ENCODE measurements around the gene LTBP2.
"Not testable (repeated sequence)": the region's sequence is repeated elsewhere in the genome, so short reads cannot be mapped to it uniquely, and the experiment has no call there.

LTBP2 gene

GRCh38 chr14:74551431-74552371 lies 60.3 kb downstream of the LTBP2 start:
- Mint-ChIP-seq H3K36me3 (ENCODE audit: low read depth) (no peaks in the 10 kb centered on the region), H3K9me3 (no peaks in the 10 kb centered on the region), H3K4me1 (ENCODE audit: low read depth) (no peaks in the 10 kb centered on the region), H3K27ac (no peak overlapping the region), H3K4me3 (no peak overlapping the region), H3K27me3 (peaks cover 3% of the 10 kb centered on the region)

DNA sequence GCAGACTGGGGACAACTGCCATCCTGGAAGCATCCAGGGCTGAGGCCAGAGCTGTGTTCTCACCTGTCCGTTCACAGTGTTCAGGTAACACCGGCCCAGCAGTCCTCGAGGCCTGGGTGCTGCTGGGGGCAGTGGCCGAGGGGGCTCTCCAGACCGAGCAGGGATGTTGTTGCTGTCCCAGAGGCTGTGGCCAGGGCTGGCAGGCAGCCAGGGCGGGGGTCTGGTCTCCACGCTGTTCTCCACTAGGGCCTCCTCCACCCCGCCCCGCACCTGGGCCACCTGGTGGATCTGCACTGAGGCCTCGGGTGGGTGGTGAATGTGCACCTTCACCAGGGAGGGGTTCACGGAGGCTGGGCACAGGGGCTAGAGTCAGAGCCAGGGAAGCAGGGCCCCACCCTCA lies 61.0 kb downstream of the LTBP2 start:
- Mint-ChIP-seq H3K4me3 (no peak overlapping the region), H3K27me3 (peaks cover 3% of the 10 kb centered on the region), H3K4me1 (ENCODE audit: low read depth) (no peaks in the 10 kb centered on the region), H3K36me3 (ENCODE audit: low read depth) (no peaks in the 10 kb centered on the region), H3K9me3 (no peaks in the 10 kb centered on the region), H3K27ac (no peak overlapping the region)

- Mint-ChIP-seq H3K4me1 (ENCODE audit: low read depth) (no peaks in the 10 kb centered on the region), H3K4me3 (no peak overlapping the region), H3K27ac (no peak overlapping the region), H3K27me3 (peaks cover 3% of the 10 kb centered on the region), H3K9me3 (no peaks in the 10 kb centered on the region), H3K36me3 (ENCODE audit: low read depth) (no peaks in the 10 kb centered on the region)
Observed at GRCh38 chr14:74550071-74550470, 62.0 kb downstream of the LTBP2 start.

DNA sequence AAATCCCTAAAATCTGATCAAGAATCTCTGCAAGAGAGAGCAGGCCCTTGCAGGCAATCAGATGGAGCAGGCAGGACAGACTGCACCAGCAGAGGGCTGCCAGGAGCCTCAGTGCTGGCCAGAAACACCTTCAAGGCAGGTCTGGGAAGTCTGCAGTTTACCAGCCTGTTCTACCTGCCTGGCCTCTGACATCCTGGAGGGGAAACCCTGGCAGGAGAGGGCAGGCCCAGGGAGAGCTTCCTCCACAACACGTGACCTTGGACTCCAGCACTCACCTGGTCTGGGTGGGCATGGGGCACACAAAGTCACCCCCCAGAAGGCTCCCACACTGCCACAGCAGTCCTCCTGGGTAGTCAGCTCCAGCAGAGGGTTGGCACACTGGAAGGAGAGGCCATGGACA lies 62.4 kb downstream of the LTBP2 start:
- no peaks in the 10 kb centered on the region for H3K36me3 Mint-ChIP-seq (ENCODE audit: low read depth)
- no peak overlapping the region for H3K4me3 Mint-ChIP-seq
- H3K27me3 Mint-ChIP-seq = peaks cover 3% of the 10 kb centered on the region
- H3K4me1 Mint-ChIP-seq (ENCODE audit: low read depth) = no peaks in the 10 kb centered on the region
- no peaks in the 10 kb centered on the region for H3K9me3 Mint-ChIP-seq
- H3K27ac Mint-ChIP-seq = no peak overlapping the region

DNA sequence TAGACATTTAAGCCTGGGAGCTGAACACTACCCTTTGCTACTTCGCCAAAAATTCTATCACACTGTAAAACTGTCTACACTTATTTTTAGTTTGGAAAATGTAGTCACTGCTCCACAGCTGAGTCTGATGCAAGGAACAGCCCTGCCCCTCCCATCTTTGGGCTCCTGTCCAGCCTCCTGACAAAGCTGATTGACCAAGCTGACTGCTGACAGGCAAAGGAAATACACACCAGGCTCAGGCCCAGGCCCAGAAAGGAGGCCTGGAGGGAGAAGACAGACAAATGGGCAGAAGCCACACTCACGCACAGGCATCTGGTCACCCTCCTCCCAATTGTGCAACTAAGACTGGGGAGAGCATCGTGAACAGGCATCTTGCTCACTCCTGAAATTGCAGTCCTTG lies 63.2 kb downstream of the LTBP2 start:
- Mint-ChIP-seq H3K4me1 (ENCODE audit: low read depth) (no peaks in the 10 kb centered on the region), H3K4me3 (no peak overlapping the region), H3K27ac (no peak overlapping the region), H3K27me3 (peaks cover 3% of the 10 kb centered on the region), H3K9me3 (no peaks in the 10 kb centered on the region), H3K36me3 (ENCODE audit: low read depth) (no peaks in the 10 kb centered on the region)

DNA sequence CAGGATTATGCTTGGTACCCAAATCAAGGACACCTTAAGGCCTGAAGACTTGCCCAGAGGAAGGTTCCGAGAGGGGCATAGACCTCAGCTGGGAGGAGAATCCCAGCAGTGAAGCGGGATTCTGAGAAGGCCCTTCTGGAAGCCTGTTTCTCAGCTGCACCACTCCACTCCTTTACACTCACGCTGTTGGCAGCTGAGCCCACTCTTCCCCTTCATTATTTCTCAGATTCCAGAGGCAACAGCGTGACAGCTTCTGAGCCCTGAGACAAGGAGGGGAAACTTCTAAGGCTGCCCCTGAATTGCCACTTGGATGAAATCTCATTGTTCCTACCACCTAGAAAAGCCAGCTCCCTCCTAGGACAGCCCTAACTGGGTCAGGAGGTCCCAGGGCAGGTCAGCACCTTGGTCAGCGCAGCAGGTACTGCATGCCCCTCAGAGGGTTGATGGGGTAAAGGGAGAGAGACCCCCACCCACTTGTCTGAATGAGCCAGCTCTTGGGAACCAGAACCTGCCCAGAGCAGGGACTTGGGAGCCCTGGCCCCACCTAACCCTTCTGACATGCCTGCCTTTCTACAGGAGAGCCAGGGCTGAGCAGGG lies 64.6 kb downstream of the LTBP2 start:
- no peaks in the 10 kb centered on the region for H3K9me3 Mint-ChIP-seq
- H3K36me3 Mint-ChIP-seq (ENCODE audit: low read depth) = no peaks in the 10 kb centered on the region
- no peak overlapping the region for H3K27ac Mint-ChIP-seq
- peaks cover 3% of the 10 kb centered on the region for H3K27me3 Mint-ChIP-seq
- no peak overlapping the region for H3K4me3 Mint-ChIP-seq
- no peaks in the 10 kb centered on the region for H3K4me1 Mint-ChIP-seq (ENCODE audit: low read depth)

DNA sequence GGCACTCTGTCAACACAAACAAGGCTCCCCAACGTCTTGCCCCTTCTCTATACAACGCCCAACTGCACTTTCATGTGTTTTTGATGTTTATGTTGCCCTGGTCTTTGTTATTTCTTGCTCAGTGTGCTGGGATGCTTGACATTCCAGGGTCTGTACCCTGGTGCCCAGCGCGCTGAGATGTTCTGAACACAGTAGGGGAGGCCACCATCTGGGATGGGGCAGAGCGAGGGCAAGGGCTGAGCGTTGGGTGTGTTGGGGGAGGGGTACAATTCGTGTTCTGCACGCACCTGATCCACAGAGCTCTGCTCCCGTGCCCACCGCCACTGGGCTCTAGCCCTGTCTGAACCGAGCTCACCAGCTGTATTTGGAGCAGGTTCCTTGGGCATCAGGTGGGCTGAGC lies 65.6 kb downstream of the LTBP2 start:
- Mint-ChIP-seq H3K27ac (no peak overlapping the region), H3K36me3 (ENCODE audit: low read depth) (no peaks in the 10 kb centered on the region), H3K4me1 (ENCODE audit: low read depth) (no peaks in the 10 kb centered on the region), H3K4me3 (no peak overlapping the region), H3K27me3 (peaks cover 3% of the 10 kb centered on the region), H3K9me3 (no peaks in the 10 kb centered on the region)

DNA sequence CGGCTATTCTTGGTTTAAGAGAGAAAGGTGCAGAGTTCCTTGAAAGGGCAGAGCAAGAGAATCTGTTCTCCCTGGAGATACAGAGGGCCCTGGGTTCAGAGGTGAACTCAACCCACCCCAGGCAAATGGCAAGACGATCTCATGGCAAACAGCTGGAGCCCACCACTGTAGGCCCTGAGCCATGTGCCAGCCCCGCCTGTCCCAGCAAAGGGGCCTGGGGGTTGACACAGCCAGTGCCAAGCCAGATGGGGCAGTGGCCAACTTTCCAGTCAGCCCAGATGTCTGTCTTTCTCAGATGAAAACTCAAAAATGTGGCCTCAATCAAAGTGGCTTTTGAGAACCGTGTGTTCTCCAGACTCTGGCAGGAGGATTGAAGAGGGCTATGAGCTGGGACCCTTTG lies 66.7 kb downstream of the LTBP2 start:
- no peaks in the 10 kb centered on the region for H3K9me3 Mint-ChIP-seq
- peaks cover 3% of the 10 kb centered on the region for H3K27me3 Mint-ChIP-seq
- H3K4me1 Mint-ChIP-seq (ENCODE audit: low read depth) = no peaks in the 10 kb centered on the region
- H3K36me3 Mint-ChIP-seq (ENCODE audit: low read depth) = no peaks in the 10 kb centered on the region
- no peak overlapping the region for H3K4me3 Mint-ChIP-seq
- no peak overlapping the region for H3K27ac Mint-ChIP-seq

DNA sequence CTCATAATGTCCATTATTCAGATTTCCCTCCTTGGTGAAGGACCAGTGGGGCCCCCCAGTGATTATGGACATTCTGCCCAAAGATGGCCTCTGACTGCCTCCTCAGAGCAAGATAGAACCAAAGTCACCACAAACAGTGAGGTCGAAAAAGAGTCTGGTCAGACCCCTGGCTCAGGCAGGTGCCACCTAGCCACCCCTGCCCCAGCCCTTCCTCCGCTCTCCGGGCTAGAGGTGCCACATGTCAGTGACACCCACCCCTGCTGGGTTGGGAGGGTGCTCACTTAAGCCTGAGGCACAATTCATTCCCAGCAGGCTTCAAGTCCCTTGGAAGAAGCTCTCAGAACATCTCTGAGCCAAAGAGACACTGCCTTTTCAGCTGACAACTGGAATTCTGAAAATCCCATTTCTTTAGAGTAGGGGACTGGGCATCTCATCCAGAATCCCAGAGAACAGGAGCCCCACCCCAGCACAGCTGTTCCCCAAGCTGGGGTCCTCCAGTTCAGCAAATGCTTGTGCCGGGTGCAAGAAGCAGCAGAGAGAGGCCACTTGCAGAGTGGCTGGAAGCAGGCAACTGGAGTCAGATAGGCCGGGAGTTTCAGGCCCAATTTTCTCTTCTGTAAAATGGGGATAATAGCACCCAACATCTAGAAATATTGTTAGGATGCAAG lies 68.1 kb downstream of the LTBP2 start:
- Mint-ChIP-seq H3K4me3 (no peak overlapping the region), H3K27ac (no peak overlapping the region), H3K4me1 (ENCODE audit: low read depth) (no peaks in the 10 kb centered on the region), H3K36me3 (ENCODE audit: low read depth) (no peaks in the 10 kb centered on the region), H3K27me3 (peaks cover 3% of the 10 kb centered on the region), H3K9me3 (no peaks in the 10 kb centered on the region)

- Mint-ChIP-seq H3K27ac (no peak overlapping the region), H3K4me1 (ENCODE audit: low read depth) (no peaks in the 10 kb centered on the region), H3K4me3 (no peak overlapping the region), H3K36me3 (ENCODE audit: low read depth) (no peaks in the 10 kb centered on the region), H3K27me3 (no peaks in the 10 kb centered on the region), H3K9me3 (no peaks in the 10 kb centered on the region)
Observed at GRCh38 chr14:74542056-74542685, 69.9 kb downstream of the LTBP2 start.

GRCh38 chr14:74541225-74541624 lies 70.8 kb downstream of the LTBP2 start:
- no peak overlapping the region for H3K4me3 Mint-ChIP-seq
- H3K4me1 Mint-ChIP-seq (ENCODE audit: low read depth) = no peaks in the 10 kb centered on the region
- H3K36me3 Mint-ChIP-seq (ENCODE audit: low read depth) = no peaks in the 10 kb centered on the region
- no peaks in the 10 kb centered on the region for H3K9me3 Mint-ChIP-seq
- H3K27me3 Mint-ChIP-seq = no peaks in the 10 kb centered on the region
- no peak overlapping the region for H3K27ac Mint-ChIP-seq

- no peaks in the 10 kb centered on the region for H3K9me3 Mint-ChIP-seq
- no peaks in the 10 kb centered on the region for H3K36me3 Mint-ChIP-seq (ENCODE audit: low read depth)
- no peaks in the 10 kb centered on the region for H3K27me3 Mint-ChIP-seq
- H3K27ac Mint-ChIP-seq = no peak overlapping the region
- no peak overlapping the region for H3K4me3 Mint-ChIP-seq
- no peaks in the 10 kb centered on the region for H3K4me1 Mint-ChIP-seq (ENCODE audit: low read depth)
Observed at GRCh38 chr14:74539503-74539902, 72.5 kb downstream of the LTBP2 start.

GRCh38 chr14:74538411-74539391 lies 73.3 kb downstream of the LTBP2 start:
- Mint-ChIP-seq H3K4me1 (ENCODE audit: low read depth) (no peaks in the 10 kb centered on the region), H3K27ac (no peak overlapping the region), H3K4me3 (no peak overlapping the region), H3K27me3 (no peaks in the 10 kb centered on the region), H3K9me3 (no peaks in the 10 kb centered on the region), H3K36me3 (ENCODE audit: low read depth) (no peaks in the 10 kb centered on the region)

DNA sequence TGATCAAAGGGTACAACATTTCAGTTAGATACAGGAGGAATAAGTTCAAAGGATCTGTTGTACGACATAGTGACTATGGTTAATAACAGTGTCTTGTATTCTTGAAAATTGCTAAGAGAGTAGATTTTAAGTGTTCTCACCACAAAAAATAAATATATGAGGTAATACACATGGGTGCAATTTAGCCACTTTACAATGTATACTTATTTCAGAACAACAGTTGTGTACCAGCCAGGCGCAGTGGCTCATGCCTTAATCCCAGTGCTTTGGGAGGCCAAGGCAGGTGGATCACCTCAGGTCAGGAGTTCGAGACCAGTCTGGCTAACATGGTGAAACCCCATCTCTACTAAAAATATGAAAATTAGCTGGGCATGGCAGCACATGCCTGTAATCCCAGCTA lies 75.7 kb downstream of the LTBP2 start:
- H3K36me3 Mint-ChIP-seq (ENCODE audit: low read depth); H3K4me1 Mint-ChIP-seq (ENCODE audit: low read depth): not testable (repeated sequence)

More for the DNA sequence above, 75.7 kb downstream of the LTBP2 start:
- not testable (repeated sequence) for H3K27me3 Mint-ChIP-seq, H3K9me3 Mint-ChIP-seq, H3K27ac Mint-ChIP-seq, H3K4me3 Mint-ChIP-seq
